Eye (tissue), 1 donor: Measurements from ENCODE around the gene TIMM50.

Source experiments
- DNase-seq: peaks from one replicate; pipeline ENCODE4 v3.0.0-alpha.2; 2015

The TIMM50 gene

DNA sequence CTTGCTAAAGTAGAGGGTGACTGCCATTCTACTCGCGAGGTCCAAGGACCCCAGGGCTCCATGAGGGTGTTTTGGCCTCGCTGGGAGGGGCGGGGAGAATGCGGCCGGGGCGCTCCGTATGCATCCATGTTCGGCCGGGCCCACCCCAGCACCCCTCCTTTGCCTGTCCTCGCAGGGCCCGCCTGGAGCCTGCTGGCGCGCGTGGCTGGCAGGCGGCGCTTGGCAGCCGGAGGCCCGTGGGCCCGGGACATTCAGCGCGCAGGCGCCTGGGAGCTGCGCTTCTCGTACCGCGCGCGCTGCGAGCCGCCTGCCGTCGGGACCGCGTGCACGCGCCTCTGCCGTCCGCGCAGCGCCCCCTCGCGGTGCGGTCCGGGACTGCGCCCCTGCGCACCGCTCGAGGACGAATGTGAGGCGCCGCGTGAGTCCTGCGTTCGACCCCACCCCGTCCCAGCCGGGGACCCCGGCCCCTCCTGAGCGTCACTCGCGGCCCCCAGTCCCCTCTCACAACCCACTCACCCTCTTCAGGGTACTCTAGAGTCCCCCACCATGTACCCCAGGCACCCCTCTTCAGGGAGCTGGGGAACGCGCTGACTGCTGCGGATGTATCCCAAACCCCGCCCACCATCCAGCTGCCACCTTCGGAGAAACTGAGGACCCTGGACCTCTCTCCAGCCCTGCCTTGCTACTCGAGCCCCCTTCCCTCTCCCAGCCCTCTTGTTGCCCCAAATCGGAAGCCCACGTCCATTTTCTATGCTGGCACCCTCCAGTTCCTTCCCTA, 22.2 kb downstream of the TIMM50 start:
- peak; percentile 87 for DNase-seq

GRCh38 chr19:39506598-39506943, 25.9 kb downstream of the TIMM50 start:
- DNase-seq: no peak

- peak; percentile 86 for DNase-seq
Observed at GRCh38 chr19:39506944-39507714, 26.5 kb downstream of the TIMM50 start.

- no peak for DNase-seq
Observed at GRCh38 chr19:39507715-39508364, 27.2 kb downstream of the TIMM50 start.

DNA sequence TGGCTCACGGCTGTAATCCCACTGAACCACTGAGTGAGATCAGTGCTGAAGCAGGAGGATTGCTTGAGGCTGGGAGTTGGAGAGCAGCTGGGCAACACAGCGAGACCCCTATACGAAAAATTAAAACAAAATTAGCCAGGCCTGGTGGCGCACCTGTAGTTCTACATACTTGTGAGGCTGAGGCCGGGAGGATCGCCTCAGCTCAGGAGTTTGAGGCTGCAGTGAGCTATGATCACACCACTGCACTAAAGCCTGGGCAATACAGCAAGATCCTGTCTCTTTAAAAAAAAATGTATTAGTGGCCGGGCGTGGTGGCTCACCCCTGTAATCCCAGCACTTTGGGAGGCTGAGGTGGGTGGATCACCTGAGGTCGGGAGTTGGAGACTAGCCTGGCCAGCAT, 28.0 kb downstream of the TIMM50 start:
- no peak for DNase-seq

GRCh38 chr19:39509233-39509632, 28.6 kb downstream of the TIMM50 start:
- DNase-seq: no peak

DNA sequence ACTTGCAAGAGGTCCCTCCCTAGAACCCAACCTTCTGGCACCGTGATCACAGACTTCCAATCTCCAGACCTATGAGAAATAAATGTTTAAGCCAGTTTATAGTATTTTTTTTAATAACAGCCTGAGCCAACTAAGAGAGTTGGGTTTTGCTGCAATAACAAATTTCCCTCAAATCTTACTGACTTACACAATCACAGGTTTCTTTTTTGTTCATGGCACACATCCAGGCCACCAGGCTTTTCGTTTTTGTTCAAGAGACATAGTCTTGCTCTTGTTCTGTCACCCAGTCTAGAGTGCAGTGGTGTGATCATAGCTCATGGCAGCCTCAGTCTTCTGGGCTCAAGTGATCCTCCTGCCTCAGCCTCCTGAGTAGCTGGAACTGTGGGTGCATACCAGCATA, 32.4 kb downstream of the TIMM50 start:
- no peak for DNase-seq

GRCh38 chr19:39514840-39515550, 34.4 kb downstream of the TIMM50 start, which contains the start of gene SELENOV:
TSS of gene SELENOV (plus strand) at chr19:39515139. CDS start at chr19:39515213, 74 bp downstream.
- DNase-seq: peak; percentile 68

- DNase-seq: no peak
Observed at GRCh38 chr19:39515551-39516191, 35.0 kb downstream of the TIMM50 start.

DNA sequence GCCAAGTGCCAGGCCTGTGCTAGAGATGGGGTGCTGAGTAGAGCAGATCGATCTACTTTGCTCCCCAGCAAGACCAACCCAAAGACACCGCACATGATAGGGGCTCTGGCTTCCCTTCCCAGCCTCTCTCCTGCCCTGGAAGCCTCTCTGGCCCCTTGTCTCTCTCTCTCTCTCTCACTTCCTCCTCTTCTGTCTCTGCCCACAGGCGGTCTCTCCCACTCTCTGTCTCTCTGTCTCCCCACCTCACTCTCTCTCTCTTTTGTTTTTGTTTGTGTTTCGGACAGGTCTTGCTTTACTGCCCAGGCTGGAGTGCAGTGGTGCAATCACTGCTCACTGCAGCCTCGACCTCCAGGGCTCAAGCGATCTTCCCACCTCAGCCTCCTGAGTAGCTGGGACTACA, 35.6 kb downstream of the TIMM50 start:
- no peak for DNase-seq

- DNase-seq: no peak
Observed at GRCh38 chr19:39517432-39517831, 36.8 kb downstream of the TIMM50 start.

GRCh38 chr19:39518458-39518857, 37.8 kb downstream of the TIMM50 start:
- DNase-seq: no peak

- no peak for DNase-seq
Observed at GRCh38 chr19:39518975-39519374, 38.3 kb downstream of the TIMM50 start.

DNA sequence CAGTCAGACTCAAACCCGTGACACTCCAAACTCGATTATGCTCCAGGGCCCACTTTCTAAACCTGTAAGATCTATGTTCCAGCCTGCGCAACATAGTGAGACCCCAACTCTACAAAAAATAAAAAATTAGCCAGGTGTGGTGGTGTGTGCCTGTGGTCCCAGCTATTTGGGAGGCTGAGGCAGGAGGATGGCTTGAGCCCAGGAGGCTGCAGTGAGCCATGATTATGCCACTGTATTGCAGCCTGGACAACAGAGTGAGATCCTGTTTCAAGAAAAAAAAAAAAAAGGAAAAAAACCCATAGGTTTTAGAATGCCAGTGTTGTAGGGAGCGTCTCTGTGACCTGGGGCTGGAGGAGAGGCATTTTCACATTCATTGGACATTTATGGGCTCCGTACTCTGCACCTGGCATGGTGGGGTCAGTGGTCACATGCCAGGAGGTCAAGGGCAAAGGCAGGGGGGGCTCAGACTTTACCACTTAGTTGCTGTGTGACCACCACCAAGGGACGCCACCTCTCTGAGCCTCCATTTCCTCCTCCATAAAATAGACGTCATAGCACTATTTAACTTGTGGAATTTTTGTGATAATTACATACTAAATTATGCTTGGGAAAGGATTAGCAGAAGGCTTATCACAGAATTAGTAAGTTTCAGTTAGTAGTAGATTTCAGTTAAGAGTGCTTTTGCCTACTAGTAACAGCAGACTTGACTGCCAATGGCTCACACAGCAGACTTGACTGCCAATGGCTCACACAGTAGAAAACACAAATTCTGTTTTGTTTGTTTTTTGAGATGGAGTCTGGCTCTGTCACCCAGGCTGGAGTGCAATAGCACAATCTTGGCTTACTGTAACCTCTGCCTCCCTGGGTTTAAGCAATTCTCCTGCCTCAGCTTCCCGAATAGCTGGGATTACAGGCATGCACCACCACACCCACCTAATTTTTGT, 40.2 kb downstream of the TIMM50 start:
- DNase-seq: no peak

DNA sequence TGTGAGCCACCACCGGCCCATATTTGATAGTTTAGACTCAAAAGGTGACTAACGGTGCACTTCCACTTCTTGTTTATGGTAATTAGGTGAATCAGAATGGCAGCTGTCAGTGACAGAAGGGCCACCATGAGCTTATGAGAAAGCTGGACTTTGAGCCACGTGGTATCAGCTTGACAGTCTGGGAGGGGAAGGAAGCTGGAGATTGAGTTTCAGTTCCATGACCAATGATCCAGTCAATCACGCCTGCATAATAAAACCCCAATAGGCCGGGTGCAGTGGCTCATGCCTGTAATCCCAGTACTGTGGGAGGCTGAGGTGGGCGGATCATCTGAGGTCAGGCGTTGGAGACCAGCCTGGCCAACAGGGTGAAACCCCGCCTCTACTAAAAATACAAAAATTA, 43.9 kb downstream of the TIMM50 start:
- DNase-seq: no peak

DNA sequence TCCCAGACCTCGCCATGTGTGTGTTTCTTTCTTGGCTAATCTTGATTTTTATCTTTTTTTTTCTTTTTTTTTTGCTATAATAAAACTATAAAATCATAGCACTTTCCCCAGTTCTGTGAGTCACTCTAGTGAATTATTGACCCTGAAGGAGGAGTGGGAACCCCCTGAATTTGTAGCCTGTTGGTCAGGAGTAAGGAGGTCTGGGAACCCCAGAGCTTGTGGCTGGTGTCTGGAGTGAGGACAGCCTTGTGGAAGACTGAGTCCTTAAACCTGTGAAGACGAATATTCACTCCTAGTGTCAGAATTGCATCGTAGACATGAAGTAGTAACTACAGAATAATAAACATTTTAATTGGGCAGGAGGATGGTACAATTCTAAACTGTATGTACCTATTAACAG, 44.6 kb downstream of the TIMM50 start:
- no peak for DNase-seq

DNA sequence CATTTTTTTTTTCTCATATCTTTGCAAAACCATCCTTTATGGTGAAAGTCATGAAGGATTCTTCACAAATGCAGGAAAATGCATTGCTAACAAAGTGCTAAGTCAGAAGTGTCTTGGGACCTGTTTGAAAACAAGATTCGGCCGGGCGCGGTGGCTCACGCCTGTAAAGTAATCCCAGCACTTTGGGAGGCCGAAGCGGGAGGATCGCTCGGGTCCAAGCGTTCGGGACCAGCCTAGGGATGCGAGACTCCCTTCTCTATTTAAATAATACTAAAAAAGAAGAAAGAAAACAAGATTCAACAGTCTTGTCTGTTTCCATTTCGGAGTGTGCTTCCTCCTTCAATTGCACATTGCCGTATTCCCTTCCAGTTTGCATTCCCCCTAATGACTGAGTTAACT, 51.2 kb downstream of the TIMM50 start:
- no peak for DNase-seq

GRCh38 chr19:39532233-39533002, 51.8 kb downstream of the TIMM50 start, which contains the start of gene EID2B:
TSS of gene EID2B (minus strand) at chr19:39532852. CDS start at chr19:39532802, 50 bp downstream.
- DNase-seq: peak; percentile 100

DNA sequence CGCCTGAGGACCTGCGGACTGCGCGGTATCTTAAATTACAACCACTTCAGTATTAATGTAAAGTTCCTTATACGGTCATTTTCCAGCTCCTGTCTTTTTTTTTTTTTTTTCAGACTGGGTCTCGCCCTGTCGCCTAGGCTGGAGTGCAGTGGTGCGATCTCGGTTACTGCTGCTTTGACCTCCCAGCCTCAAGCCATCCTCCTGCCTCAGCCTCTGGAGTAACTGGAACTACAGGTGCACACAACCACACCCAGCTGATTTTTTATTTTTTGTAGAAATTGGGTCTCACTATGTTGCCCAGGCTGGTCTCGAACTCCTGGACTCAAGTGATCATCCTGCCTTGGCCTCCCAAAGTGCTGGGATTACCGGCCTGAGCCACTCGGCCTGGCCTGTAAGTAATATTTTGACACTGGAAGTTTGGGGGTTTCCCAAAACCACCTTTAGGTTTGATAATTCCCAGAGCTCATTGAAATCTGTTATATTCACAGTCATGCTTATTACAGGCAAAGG, 52.4 kb downstream of the TIMM50 start:
- no peak for DNase-seq

DNA sequence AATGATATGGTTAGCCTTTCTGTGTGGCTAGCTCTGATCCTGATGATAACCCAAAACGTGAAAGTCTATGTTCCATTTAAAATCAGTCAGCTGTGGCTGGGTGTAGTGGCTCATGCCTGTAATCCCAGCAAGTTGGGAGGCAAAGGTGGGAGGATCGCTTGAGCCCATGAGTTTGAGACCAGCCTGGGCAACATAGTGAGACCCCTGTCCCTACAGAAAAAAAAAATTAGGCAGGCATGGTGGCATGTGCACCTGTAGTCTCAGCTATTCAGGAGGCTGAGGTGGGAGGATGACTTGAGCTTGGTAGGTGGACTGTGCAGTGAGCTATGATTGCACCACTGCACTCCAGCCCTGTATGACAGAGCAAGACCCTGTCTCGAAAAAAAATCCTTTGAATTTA, 53.2 kb downstream of the TIMM50 start:
- DNase-seq: no peak
